ENCODE measurements around the gene TNFSF9.

TNFSF9 gene

DNA sequence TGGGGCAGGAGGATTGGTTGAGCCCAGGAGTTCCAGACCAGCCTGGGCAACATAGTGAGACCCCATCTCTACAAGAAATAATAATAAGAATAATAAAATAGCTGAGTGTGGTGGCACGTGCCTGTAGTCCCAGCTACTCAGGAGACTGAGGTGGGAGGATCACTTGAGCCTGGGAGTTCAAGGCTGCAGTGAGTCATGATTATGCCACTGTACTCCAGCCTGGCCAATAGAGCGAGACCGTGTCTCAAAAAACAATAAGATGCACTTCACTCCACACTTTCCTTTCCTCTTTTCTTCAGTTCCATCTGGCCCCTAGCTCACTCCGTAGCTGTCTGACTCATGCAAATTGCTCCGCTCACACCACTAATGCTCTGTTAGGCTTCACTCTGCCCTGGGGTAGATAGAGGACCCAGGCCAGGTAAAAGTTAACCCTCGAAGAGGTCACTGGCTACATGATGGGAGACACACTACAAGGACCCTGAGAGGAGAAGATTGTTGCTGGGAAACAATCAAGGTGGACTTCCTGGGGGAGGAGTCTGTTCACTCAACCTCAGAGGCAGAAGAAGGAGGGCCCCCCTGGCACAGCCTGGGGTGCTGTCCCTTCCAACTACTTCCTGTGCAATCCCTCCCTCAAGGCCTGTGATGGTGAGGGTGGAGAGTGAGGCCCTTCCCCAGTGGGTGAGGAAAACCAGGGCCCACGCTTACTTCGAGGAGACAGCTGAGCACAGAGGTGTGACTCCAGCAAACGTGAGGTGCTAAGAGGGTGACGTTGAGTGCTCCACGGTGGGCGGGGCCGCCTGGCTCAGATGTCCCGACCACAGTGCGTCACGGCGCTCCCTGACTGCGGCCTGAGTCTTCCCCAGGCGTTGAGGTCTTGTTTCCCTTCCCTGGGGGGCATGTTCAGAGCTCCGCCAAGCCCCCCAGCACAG is 8.8 kb upstream of the TNFSF9 start:
- peak; percentile 91 for DNase-seq (ENCODE audit: extremely low read depth, insufficient read length)
- peak overlapping the region; percentile 39 for H3K4me3 ChIP-seq (replicated peaks; ENCODE audit: low read depth, low read length)

DNA sequence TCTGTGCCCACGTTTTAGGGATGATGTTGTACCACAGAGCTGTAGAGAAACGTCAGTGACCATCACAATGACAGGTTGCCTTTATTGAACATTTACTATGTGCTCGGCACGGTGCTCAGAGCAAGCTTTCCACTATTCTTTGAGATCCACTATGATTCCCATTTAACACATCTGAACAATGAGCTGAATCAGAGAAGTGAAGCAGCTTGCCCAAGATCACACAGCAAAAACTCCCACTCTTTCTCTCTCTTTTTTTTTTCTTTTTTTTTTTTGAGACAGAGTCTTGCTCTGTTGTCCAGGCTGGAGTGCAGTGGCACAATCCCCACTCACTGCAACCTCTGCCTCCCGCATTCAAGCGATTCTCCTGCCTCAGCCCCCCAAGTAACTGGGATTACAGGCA is 8.1 kb upstream of the TNFSF9 start:
- no peaks in the 10 kb centered on the region for H3K36me3 ChIP-seq (ENCODE audit: control insufficient read depth, insufficient read depth, low read length)

More for the DNA sequence above, 8.8 kb upstream of the TNFSF9 start:
- no peaks in the 10 kb centered on the region for H3K36me3 ChIP-seq (ENCODE audit: control insufficient read depth, insufficient read depth, low read length)
- TF ChIP-seq, protein P1, sequence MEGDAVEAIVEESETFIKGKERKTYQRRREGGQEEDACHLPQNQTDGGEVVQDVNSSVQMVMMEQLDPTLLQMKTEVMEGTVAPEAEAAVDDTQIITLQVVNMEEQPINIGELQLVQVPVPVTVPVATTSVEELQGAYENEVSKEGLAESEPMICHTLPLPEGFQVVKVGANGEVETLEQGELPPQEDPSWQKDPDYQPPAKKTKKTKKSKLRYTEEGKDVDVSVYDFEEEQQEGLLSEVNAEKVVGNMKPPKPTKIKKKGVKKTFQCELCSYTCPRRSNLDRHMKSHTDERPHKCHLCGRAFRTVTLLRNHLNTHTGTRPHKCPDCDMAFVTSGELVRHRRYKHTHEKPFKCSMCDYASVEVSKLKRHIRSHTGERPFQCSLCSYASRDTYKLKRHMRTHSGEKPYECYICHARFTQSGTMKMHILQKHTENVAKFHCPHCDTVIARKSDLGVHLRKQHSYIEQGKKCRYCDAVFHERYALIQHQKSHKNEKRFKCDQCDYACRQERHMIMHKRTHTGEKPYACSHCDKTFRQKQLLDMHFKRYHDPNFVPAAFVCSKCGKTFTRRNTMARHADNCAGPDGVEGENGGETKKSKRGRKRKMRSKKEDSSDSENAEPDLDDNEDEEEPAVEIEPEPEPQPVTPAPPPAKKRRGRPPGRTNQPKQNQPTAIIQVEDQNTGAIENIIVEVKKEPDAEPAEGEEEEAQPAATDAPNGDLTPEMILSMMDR (IDR thresholded peaks at IDR 0.05; ENCODE audit: insufficient read depth, low read length, poor library complexity, severe bottlenecking): no peak
- no peaks in the 10 kb centered on the region for H3K27me3 ChIP-seq (replicated peaks; ENCODE audit: control insufficient read depth, insufficient read depth, low read length)

DNA sequence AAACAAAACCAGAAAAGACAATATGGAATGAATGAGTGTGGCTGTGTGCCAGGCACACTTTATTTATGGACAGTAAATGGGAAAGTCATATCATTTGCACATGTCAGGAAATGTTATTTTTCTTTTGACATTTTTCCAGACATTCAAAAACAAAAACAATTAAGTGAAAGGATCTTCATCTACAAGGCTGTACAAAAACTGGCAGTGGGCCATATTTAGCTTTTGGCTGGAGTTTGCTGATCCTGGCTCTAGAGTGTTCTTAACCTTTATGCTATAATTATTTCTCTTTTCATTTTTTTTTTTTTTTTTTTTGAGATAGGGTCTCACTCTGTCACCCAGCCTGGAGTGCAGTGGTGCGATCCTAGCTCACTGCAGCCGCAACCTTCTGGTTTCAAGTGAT is 6.5 kb upstream of the TNFSF9 start:
- no peaks in the 10 kb centered on the region for H3K36me3 ChIP-seq (ENCODE audit: control insufficient read depth, insufficient read depth, low read length)
- H3K27me3 ChIP-seq (replicated peaks; ENCODE audit: control insufficient read depth, insufficient read depth, low read length): no peaks in the 10 kb centered on the region
- no peak overlapping the region for H3K4me3 ChIP-seq (replicated peaks; ENCODE audit: low read depth, low read length)
- no peak for DNase-seq (ENCODE audit: extremely low read depth, insufficient read length)
- TF ChIP-seq, protein P1 (IDR thresholded peaks at IDR 0.05; ENCODE audit: insufficient read depth, low read length, poor library complexity, severe bottlenecking): no peak

More for the DNA sequence above, 8.1 kb upstream of the TNFSF9 start:
- DNase-seq (ENCODE audit: extremely low read depth, insufficient read length): no peak
- H3K4me3 ChIP-seq (replicated peaks; ENCODE audit: low read depth, low read length): peak overlapping the region; percentile 39
- H3K27me3 ChIP-seq (replicated peaks; ENCODE audit: control insufficient read depth, insufficient read depth, low read length): no peaks in the 10 kb centered on the region
- TF ChIP-seq, protein P1 (IDR thresholded peaks at IDR 0.05; ENCODE audit: insufficient read depth, low read length, poor library complexity, severe bottlenecking): no peak

DNA sequence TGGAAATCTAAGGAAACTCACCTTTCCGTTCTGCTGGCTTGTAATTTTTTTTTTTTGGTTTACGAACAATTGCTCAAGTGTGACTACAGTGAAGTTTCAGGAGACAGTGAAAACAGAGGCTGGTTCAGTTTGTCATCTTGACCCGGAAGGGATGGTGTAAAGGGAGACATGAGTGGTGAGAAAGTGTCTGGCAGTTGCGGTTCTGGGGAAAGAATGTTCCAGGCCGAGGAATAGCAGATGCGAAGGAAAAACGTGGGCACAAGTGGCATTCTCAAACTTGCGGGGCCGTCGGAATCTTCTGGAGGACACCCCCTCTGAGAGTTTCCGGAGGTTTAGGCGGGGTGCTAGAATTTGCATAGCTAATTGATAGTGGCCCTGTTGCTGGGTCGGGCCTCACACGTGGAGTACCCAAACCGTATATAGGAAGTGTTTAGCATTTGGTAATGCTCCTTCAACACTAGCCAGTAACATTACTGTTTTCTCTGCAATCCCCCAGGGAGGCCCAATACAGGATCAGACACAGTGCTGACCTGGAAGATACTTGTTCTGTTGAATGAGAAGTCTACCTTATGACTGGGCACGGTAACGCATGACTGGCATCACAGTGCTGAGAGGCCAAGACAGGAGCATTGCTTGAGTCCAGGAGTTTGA is 2.8 kb upstream of the TNFSF9 start:
- H3K27me3 ChIP-seq (replicated peaks; ENCODE audit: control insufficient read depth, insufficient read depth, low read length): no peaks in the 10 kb centered on the region
- TF ChIP-seq, protein P1 (IDR thresholded peaks at IDR 0.05; ENCODE audit: insufficient read depth, low read length, poor library complexity, severe bottlenecking): no peak
- H3K36me3 ChIP-seq (ENCODE audit: control insufficient read depth, insufficient read depth, low read length): no peaks in the 10 kb centered on the region; the same call in 1 of the 2 replicates
- DNase-seq (ENCODE audit: extremely low read depth, insufficient read length): peak; percentile 85
- peak overlapping the region; percentile 49 for H3K4me3 ChIP-seq (replicated peaks; ENCODE audit: low read depth, low read length)

DNA sequence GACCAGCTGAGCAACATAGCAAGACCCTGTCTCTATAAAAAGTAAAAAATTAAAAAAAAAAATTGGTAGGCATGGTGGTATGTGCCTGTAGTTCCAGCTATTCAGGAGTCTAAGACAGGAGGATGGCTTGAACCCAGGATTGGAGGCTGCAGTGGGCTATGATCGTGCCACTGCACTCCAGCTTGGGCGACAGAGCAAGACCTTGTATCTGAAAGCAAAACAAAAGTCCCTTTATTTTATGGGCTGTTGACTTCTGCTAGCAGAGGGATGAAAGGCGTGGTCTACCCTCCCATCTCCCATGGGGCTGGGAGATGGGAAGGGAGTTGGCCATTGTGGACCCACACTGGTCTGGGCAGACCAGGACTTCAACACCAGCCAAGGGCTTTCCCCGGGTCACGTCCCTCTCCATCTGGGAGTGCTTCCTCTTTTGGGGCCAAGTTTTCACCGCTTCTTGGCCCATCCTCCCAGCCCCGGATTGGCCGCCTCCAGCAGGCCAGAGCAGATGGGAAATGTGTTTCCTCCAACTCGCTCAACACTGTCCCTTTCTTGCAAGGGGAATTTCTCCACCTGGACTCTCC is 2.2 kb upstream of the TNFSF9 start:
- peak overlapping the region; percentile 46 for H3K4me3 ChIP-seq (replicated peaks; ENCODE audit: low read depth, low read length)
- TF ChIP-seq, protein P1 (IDR thresholded peaks at IDR 0.05; ENCODE audit: insufficient read depth, low read length, poor library complexity, severe bottlenecking): no peak
- H3K27me3 ChIP-seq (replicated peaks; ENCODE audit: control insufficient read depth, insufficient read depth, low read length): no peaks in the 10 kb centered on the region
- DNase-seq (ENCODE audit: extremely low read depth, insufficient read length): peak; percentile 77
- H3K36me3 ChIP-seq (ENCODE audit: control insufficient read depth, insufficient read depth, low read length): no peaks in the 10 kb centered on the region; the same call in 1 of the 2 replicates

Data from GM06990 (cell line).